ENCODE measurements around the gene LMF1.

GRCh38 chr16:894136-894535, 76.6 kb downstream of the LMF1 start:
- TF ChIP-seq EP300 (IDR thresholded peaks at IDR 0.05) (no peak), CTCF (IDR thresholded peaks at IDR 0.05) (no peak)
